ENCODE data around the gene COBL. TPM values are rescaled to one million over a fixed set of nuclear protein-coding genes. Genes with fewer than 3 reads are reported as not detected.

Gene COBL
- total and polyA plus RNA-seq, 2 experiments from 2014 or later, result 0.07 to 0.69 TPM

DNA sequence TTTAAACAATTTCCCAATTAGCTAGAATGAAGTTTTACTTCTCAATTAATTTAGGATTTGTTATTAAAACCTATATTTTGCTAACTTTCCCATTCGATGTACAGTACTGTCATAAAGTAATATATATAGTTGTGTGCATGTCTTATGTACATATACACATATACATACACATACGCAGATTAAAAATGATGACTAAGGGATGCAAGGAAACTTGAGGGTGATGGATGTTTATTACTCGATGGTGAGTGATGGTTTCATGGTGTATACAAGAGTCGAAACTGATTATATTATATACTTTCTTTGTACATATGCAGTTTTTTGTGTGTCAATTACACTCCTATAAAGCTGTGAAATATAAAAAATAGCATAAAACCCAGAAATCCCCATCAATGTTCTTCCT is 248.2 kb downstream of the COBL start:
- Histone ChIP-seq H3K36me3 (no peaks in the 10 kb centered on the region), H3K4me3 (no peak overlapping the region), H3K27me3 (no peaks in the 10 kb centered on the region), H3K4me1 (ENCODE audit: low read depth) (no peaks in the 10 kb centered on the region), H3K27ac (no peak overlapping the region), H3K9me3 (ENCODE audit: low read depth) (no peaks in the 10 kb centered on the region)
- TF ChIP-seq, protein P1, sequence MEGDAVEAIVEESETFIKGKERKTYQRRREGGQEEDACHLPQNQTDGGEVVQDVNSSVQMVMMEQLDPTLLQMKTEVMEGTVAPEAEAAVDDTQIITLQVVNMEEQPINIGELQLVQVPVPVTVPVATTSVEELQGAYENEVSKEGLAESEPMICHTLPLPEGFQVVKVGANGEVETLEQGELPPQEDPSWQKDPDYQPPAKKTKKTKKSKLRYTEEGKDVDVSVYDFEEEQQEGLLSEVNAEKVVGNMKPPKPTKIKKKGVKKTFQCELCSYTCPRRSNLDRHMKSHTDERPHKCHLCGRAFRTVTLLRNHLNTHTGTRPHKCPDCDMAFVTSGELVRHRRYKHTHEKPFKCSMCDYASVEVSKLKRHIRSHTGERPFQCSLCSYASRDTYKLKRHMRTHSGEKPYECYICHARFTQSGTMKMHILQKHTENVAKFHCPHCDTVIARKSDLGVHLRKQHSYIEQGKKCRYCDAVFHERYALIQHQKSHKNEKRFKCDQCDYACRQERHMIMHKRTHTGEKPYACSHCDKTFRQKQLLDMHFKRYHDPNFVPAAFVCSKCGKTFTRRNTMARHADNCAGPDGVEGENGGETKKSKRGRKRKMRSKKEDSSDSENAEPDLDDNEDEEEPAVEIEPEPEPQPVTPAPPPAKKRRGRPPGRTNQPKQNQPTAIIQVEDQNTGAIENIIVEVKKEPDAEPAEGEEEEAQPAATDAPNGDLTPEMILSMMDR (IDR thresholded peaks at IDR 0.05; ENCODE audit: low read depth, low read length), result no peak
- no peak for DNase-seq (ENCODE audit: low read depth in 1 of 2, low spot score in 1 of 2)

DNA sequence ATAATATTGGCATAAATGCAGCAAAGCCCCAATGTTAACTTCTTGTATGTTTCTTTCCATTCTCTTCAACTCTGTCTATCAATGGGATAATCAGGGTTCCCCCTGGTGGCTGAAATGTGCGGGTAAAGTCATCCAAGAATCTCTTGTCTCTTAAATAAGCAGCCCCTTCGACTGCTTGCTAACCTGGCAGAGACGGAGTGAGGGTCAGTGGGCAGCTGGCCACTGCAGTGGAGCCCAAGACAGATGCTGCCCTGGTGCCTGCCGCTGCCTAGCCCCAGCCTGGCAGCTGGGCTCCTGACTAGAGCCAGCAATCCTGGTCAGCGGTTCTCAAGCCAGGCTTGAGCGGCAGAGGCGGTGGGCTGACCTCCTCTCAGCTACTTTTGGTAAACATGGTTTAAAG is 248.9 kb downstream of the COBL start:
- no peak overlapping the region for H3K27ac ChIP-seq
- no peaks in the 10 kb centered on the region for H3K36me3 ChIP-seq
- TF ChIP-seq, protein P1 (IDR thresholded peaks at IDR 0.05; ENCODE audit: low read depth, low read length), result peak; percentile 80
- H3K4me1 ChIP-seq (ENCODE audit: low read depth), result no peaks in the 10 kb centered on the region
- peak; percentile 81 to 84 for DNase-seq (ENCODE audit: low read depth in 1 of 2, low spot score in 1 of 2)
- H3K27me3 ChIP-seq, result no peaks in the 10 kb centered on the region
- no peak overlapping the region for H3K4me3 ChIP-seq
- H3K9me3 ChIP-seq (ENCODE audit: low read depth), result no peaks in the 10 kb centered on the region

DNA sequence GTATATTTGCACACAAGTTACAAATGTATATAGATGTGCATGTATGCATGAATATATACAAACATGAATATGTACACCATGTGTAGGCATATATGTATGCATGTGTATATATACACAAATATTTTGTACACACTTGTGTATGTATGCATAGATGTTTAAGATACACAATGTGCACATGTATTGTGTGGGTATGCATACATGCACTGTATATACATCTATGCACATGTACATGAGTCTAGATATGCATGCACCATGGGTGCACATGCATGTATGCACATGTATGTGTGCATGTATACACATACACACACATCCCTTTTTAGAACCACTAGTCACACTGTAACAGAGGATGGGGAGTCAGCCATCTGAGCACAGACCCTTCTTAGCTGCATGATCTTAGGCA is 249.4 kb downstream of the COBL start:
- Histone ChIP-seq H3K27me3 (no peaks in the 10 kb centered on the region), H3K4me1 (ENCODE audit: low read depth) (peaks cover 2% of the 10 kb centered on the region), H3K27ac (no peak overlapping the region), H3K4me3 (no peak overlapping the region), H3K9me3 (ENCODE audit: low read depth) (no peaks in the 10 kb centered on the region), H3K36me3 (no peaks in the 10 kb centered on the region)
- TF ChIP-seq, protein P1 (IDR thresholded peaks at IDR 0.05; ENCODE audit: low read depth, low read length), result no peak
- no peak for DNase-seq (ENCODE audit: low read depth in 1 of 2, low spot score in 1 of 2)

DNA sequence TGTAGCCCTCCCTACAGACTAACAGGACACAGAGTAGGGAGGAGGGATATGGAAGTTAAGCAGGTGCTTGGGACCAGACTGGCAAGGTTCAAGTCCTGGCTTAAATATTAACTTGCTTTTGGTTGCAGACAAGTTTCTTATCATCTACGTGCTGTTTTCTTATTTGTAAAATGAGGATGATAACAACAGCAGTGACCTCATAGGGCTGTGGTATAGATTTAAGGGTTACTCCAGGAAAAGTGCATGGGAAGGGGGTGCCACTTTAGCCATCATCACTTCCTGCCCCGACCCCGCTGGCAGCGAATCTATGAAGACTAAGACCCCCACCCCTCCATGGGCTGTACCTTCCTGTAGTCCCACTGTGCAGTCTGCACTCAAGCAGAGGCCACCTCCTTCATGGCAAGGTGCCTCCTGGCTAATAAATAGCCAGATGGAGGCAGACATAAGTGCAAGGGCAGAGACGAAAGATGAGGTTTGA is 250.2 kb downstream of the COBL start:
- Histone ChIP-seq H3K9me3 (ENCODE audit: low read depth) (no peaks in the 10 kb centered on the region), H3K27ac (no peak overlapping the region), H3K4me1 (ENCODE audit: low read depth) (peaks cover 4% of the 10 kb centered on the region), H3K27me3 (no peaks in the 10 kb centered on the region), H3K36me3 (no peaks in the 10 kb centered on the region), H3K4me3 (no peak overlapping the region)
- no peak for DNase-seq (ENCODE audit: low read depth in 1 of 2, low spot score in 1 of 2)
- TF ChIP-seq, protein P1 (IDR thresholded peaks at IDR 0.05; ENCODE audit: low read depth, low read length), result no peak

DNA sequence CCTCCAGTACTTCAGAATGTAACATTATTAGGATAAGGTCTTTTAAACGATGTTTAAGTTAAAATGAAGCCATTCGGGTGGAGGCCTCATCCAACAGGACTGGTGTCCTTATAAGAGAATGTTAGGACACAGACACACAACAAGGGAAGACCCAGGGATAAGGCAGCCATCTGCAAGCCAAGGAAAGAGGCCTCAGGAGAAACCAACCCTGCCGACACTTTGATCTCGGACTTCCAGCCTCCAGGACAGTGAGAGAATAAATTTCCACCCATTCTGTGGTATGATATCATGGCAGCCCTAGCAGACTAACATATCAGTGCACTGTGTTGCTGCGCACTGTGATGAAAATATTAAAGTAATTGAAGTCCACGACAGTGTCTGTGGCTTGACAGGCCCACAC is 250.8 kb downstream of the COBL start:
- H3K27ac ChIP-seq, result no peak overlapping the region
- no peak overlapping the region for H3K4me3 ChIP-seq
- H3K27me3 ChIP-seq, result no peaks in the 10 kb centered on the region
- DNase-seq (ENCODE audit: low read depth in 1 of 2, low spot score in 1 of 2), result no peak
- TF ChIP-seq, protein P1 (IDR thresholded peaks at IDR 0.05; ENCODE audit: low read depth, low read length), result no peak
- H3K36me3 ChIP-seq, result no peaks in the 10 kb centered on the region
- H3K4me1 ChIP-seq (ENCODE audit: low read depth), result peaks cover 4% of the 10 kb centered on the region
- no peaks in the 10 kb centered on the region for H3K9me3 ChIP-seq (ENCODE audit: low read depth)

DNA sequence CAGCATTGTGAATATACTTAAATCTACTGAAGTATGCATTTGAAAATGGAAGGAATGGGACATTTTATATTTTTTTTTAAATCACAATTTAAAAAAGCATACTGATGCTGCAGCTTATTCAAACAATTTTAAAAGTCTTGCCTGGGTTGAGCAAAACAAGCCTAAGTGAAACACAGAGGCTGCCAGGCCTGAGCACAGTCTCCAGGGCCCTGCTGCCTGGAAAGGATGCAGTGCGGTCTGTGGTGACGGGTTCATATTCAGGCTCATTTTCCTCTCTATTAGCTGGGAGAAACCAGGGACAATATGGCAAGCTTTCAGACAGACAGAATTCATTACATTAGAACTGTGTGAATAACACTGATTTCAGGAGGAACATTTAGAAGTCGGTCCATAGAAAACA is 251.9 kb downstream of the COBL start:
- Histone ChIP-seq H3K4me1 (ENCODE audit: low read depth) (peaks cover 4% of the 10 kb centered on the region), H3K4me3 (no peak overlapping the region), H3K36me3 (no peaks in the 10 kb centered on the region), H3K9me3 (ENCODE audit: low read depth) (no peaks in the 10 kb centered on the region), H3K27ac (no peak overlapping the region), H3K27me3 (no peaks in the 10 kb centered on the region)
- DNase-seq (ENCODE audit: low read depth in 1 of 2, low spot score in 1 of 2), result no peak
- TF ChIP-seq, protein P1 (IDR thresholded peaks at IDR 0.05; ENCODE audit: low read depth, low read length), result no peak
